Measurements from ENCODE around the gene SMARCC2.

- TF ChIP-seq CTCF (IDR thresholded peaks at IDR 0.05) (no peak), REST (IDR thresholded peaks at IDR 0.05; ENCODE audit: insufficient read depth in 1 of 2, low read depth in 2 of 2, low read length in 1 of 2) (no peak)
Observed at GRCh38 chr12:56230432-56231183, 41.3 kb upstream of the SMARCC2 start.

Data from Panc1 (cell line).